NK-92 treated with Interleukin-12 subunit alpha and Interleukin-12 subunit beta, amount 100 ng/mL, for 24 hours (cell line): ENCODE results near the gene P2RY14.
"Not testable (repeated sequence)": the region's sequence is repeated elsewhere in the genome, so short reads cannot be mapped to it uniquely, and the experiment has no call there.

Source experiments
- DNase-seq: peaks from one replicate; lab custom pipeline; 2025; lab: John Stamatoyannopoulos, UW

The P2RY14 gene

DNA sequence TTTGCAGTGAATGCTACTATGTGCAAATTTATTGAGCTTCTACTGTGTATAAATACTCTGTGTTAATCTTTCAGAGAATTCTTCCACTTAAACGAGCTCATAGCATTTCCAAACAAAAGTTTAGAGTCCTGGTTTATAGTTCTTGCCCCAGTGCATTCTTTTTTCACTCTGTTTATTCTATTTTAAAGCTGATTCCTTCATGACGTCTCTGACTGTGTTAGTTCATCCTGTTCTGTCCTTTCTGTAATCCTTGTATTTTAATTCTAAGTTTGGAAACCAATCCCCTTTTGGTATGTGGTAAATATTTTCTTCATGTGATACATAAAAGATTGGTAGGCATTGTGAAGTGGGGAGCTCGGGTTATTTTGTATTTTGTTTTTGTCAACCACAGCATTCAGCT is 18.7 kb downstream of the P2RY14 start:
- no peak for DNase-seq

DNA sequence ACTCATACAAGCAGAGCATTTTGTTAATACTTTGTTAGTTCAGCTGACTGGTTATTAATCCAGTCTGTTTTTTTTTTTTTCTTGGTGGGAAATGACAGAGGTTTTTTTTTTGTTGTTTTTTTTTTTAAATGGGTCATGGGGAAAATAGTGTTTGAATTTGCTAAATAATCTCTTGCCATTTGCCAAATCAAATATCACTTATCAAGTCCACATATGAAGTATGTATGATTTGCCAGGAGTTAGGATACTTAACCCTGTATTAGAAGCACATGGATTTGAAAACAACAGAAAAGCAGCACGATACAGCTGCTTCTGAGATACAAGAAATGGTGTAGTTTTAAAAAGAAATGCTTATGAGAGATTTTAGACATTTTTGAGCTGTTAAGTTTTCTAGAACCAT is 21.6 kb downstream of the P2RY14 start:
- no peak for DNase-seq

DNA sequence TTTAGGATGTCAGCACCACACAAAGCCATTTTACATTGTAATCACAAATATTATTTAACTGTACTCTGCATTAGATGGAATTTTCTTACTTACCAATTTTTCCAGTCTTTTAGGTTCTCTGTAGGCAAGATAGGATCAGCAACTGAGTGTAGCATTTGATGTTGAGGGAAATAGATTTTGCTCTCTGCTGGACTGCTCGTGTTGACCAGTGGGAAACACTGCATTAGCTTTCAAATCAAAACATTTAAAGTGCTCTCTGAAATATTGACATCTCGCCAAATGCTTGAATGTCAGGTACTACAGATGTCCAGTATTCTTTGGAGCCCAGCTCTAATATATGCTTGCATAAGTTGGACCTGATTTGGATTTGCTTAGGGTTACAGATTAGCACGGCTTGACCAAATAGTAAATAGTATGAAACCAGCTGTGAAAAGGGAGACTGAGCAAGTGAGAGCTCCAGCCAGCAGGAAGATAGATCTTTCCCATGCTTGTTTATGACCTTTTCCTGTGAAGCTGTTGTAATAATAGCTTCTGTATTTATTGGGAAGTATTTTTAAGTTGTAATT is 29.5 kb downstream of the P2RY14 start:
- no peak for DNase-seq

DNA sequence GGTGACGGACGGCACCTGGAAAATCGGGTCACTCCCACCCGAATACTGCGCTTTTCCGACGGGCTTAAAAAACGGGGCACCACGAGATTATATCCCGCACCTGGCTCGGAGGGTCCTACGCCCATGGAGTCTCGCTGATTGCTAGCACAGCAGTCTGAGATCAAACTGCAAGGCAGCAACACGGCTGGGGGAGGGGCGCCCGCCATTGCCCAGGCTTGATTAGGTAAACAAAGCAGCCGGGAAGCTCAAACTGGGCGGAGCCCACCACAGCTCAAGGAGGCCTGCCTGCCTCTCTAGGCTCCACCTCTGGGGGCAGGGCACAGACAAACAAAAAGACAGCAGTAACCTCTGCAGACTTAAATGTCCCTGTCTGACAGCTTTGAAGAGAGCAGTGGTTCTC is 36.3 kb downstream of the P2RY14 start:
- DNase-seq = not testable (repeated sequence)

DNA sequence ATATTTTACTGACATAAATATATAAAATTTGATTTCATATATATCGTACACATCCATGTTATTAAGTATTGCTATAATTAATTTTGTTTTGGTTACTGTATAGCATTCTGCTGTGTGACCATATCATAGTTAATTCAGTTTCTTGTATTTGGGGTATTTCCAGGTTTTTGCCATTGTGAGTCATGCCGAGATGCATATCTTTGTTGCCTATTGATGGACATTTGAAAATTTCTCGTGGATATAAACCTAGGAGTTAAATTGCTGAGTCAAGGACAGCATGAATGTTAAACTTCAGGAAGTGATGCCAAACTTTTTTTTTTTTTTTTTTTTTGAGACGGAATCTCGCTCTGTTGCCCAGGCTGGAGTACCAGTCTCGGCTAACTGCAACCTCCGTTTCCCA is 41.6 kb downstream of the P2RY14 start:
- DNase-seq = no peak

DNA sequence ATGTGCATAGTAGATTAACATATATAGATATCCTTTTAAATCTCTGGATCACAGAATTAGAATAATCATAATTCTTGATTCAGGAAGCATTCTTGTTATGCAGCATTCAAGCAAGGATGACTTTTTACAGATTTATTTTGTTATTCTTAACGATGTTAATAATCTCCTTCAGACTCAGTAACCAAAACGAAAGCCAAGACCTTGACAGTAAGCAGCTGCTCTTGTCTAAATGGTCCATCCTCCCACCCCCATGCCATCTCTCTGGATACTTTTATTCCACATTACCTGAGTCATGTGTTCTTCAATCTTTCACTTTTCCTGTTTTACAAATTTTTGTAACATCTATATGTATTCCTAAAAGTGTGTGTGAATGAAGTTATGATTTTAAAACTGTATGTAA is 42.0 kb downstream of the P2RY14 start:
- DNase-seq = no peak

DNA sequence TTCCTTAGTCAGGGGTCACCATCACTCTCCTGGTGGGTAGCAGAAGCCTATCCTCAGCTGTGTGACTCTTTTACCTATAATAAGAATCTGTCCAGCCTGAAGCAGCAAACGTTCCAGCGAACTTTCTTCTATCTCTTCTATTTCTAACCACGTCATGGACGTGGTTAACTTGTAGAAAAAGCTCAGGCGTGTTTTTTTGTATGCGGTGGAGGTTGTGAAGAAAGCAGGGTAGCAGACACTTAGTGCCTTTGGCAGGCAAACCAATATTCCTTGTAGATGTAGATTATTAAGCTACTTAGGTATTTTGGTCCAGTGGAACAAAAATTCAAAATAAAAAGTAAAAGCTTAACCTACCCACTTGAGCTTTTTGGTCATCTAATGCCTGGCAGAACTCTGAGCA is 43.5 kb downstream of the P2RY14 start:
- DNase-seq = no peak

DNA sequence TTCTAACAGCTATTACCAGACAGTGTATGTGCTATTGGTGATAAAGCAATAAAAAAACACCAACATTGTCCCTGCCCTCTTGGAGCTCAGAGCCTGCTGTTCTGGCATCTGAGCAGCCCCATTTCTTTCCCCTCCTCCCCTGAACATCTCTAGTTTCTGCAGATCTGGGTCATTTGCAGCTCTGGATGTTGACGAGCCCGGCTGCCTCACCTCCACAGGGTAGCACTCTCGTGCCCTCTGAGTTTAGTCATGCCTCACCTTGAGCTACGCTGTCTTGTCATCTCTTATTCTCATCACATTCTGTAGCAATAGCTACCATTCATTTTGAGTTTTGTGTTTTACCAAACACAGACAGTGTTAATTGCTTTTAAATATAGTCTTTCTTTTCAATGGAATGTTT is 45.4 kb downstream of the P2RY14 start:
- no peak for DNase-seq

DNA sequence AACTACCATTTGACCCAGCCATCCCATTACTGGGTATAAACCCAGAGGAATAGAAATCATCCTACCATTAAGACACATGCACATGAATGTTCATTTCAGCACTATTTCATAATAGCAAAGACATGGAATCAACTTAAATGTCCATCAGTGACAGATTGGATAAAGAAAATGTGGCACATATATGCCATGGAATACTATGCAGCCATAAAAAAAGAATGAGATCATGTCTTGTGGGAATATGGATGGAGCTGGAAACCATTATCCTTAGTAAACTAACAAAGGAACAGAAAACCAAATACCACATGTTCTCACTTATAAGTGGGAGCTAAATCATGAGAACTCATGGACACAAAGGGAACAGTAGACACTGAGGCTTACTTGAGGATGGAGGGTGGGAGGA is 45.9 kb downstream of the P2RY14 start:
- DNase-seq = not testable (repeated sequence)

DNA sequence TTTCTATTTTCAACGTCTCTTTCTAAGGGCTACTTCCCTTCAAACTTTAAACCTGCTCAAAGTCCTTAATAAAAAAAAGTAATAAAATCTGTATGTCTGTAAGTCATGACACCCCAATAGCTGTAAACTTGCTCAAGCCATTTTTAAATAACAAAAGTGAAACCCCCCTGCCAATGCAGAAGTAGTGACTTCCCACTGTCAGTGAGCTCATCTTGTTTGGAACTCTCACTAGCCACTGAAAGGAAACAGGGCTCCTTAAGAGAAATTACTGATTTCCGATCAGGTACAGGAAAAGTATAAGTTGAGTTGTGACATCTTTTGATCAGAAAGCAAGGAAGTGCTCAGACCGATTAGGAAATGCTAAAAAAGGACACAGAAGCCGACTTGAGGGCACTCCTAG is 47.7 kb downstream of the P2RY14 start:
- DNase-seq = no peak

DNA sequence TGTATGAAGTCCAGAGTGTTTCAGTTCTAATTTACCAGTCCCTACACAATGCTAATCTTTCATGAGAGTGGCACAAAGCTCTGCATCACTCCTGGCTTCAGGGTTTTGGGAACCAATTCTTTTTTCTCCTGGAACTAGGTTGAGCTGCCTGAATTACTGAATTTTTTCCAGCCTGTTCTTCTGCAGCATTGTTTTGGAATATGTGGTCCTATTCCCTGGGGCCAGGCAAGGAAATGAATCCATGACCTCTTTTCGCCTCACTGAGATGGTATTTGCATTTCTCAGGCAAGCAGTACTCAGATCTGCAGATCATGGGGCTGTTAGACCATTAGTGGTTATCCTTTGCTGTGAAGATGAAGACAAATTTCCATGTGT is 49.7 kb downstream of the P2RY14 start:
- DNase-seq = no peak

DNA sequence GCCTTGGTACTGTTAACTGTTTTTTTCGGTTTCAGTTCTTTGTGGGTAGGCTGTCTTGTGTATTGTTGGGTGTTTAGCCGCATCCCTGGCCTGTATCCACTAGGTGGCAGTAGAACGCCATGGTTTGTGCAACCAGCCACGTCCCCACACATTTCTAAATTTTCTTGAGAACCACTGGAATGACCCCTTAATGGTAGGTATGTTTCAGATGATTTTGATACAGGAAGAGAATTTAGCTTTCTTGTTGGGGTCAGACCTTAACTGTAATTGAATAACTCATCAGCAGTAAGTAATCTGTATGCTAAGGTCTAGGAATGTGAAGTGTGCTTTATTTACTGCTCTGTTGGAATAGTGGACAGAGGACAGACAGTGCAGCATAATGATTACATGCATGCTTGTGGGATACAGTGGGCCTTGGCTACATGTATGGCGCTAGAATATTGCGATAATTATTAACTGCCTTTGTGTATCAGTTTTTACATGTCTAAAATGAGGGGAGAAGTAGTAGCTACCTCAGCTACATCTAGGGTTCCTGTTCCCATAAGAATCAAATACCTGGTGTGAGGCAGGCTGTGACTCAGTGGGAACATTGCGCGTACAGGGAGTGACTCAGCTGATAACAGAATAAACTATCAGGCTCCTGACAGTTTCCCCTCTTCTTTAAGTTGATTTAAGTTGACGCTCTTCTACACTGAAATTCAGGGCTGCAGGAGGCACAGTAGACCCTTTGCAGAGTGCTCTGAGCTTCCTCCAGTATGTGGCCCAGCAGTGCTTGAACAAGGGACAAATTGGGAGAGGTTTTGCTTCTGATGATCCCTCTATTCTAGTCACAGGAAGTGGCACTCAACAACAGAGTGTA is 50.3 kb downstream of the P2RY14 start:
- peak; percentile 35 for DNase-seq

DNA sequence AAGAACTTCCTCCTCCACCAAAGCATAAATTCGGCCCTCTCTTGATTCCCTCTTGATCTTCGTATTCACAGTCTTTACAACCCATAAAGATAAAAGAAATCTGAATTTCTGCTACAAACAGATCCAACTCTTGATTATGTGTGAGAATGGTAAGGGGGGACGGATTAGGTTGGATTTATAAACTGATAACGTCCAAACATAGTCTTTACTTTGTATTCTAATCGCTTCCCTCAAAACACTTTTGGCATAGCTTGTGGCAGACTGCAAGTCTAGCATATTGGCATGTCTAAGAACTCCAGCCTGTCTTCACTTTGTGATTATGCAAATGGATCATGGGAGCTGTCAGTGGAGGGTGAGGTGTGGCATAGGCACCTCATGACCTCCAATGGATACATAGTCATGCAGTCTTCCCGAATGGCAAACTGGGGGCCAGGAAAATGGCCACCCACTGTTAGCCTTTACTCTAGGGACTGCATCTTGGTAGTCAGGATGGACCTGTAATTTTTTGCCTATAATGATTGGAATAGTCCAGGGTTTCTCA is 51.0 kb downstream of the P2RY14 start:
- DNase-seq = no peak

DNA sequence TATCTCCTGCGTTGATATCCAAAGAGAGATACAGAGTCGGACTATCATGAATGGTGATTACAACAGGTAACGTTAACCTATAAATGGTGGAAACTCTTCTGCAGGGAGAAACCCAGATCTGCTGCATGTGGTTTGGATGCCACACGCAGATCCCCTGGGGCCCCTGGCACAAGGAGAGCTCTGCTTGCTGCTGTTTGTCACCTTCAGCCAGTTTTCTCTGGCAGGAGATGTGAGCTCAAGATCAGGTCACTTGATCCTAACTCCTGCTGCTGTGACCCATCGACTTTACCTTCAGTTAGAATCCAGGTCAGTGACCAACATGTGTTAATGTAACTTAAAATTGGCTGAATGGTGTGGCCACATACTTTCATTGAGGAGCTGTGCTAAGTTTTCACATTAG is 51.5 kb downstream of the P2RY14 start:
- DNase-seq = no peak

DNA sequence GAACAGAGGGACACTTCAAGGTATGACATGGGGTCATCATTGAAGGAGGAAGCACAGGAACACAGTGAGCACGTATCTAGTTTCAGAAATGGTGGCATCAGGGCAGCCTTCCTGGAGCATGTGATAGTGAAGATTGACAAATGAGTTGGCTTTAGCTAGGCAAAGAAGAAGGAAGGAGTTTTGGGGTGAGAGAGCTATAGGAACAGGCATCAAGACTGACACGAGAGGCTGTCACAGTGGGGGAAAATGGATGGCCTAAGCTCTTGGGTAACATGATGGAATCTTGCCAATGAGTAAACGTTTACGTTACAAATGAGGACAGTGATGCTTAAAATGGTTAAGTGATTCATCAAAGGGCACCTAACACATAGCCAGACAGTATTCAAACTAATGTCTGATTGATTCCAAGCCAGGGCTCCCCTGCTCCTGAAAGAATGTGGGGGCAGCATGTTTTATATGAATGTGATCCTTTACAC is 52.2 kb downstream of the P2RY14 start:
- no peak for DNase-seq

DNA sequence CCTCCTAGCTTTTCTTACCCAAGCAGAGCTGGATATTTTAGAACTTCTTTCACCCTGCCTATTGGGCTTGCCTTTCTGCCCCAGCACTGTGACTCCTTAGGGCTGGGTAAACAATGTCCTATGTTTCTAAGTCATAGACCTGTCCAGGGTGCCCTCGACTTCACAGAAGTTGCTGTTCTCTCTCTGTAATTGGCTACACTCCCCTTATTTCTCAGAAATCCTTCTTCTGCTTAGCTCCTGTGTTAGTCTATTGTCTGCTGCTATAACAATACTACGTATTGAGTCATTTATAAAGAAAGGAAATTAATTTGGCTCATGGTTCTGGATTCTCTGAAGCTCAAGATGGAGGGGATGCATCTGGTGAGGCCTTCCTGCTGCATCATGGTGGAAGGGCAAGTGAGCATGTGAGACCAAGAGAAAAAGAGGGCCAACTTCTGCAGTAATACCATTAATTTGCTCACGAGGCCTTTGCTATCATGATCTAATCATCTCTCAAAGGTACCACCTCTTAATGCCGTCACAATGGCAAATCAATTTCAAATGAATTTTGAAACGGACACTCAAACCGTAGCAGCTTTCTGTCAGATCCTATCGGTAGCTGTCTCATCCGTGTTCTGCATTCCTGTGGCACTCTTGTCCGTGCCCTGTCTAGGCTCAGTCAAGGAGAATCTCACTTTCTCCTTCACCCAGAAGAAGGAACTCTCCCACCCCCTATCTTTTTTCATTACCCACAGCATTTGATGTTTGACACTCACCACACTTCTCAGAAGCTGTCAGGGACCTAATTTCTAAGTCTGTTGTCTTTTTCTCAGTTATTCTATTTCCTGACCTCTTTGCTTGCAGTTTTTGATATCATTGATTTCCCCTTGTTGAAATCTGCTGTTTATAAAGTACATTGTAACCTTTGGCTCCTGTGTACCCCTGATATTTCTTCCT is 53.0 kb downstream of the P2RY14 start:
- no peak for DNase-seq

DNA sequence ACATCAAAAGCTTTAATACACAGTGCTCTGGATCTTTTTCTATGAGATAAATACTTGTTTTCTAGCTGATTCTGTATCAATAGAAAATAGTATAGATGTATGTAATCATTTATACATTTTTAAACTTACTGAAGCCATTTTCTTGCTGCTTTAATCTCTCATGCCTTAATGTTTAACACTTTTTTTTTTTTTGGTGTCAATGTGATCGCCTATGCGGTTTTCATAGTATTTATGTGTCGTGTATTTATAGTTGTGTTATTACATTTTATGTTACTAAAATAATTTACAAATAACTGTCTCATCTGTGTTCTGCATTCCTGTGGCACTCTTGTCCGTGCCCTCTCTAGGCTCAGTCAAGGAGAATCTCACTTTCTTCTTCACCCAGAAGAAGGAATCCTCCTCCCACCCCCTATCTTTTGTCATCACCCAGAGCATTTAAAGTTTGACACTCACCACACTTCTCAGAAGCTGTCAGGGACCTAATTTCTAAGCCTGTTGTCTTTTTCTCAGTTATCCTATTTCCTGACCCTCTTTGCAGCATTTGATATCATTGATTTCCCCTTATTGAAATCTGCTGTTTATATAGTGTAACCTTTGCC is 54.0 kb downstream of the P2RY14 start:
- DNase-seq = no peak

DNA sequence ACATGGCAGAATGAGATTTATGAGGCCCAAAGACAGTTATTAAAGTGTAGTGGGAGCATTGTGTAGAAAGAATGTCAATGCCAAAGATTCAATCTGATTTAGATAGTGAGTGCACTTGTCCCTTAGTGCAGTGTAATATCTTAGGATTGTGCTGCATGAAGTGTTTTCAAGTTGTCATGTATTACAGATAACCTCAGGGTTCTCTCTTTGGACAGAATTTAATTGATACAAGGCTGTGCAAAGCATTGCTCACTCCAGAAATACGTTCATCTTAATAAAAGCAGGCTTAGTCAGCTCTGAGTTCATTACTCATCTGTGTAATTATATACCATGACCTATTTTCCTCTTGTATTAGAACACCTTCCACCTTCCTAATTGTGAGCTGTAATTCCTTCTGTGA is 59.3 kb downstream of the P2RY14 start:
- no peak for DNase-seq

DNA sequence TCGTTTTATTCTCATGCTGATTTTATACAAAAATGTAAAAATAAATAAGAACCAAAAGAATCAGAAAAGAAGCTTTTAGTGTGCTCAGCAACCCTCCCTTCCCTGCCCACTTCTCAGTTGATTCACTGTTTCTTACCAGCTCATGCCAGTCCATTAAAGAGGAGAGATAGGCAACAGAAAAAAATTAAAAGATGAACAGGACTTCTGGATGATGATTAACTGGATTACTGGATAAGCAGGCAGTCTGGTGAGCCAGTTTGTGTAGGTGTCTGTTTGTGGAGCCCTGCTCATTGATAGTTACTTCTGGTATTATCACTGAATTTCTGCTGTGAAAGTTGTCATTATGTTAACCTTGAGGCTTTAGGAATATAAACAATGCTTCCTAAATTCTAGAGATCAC is 60.2 kb downstream of the P2RY14 start:
- DNase-seq = no peak

DNA sequence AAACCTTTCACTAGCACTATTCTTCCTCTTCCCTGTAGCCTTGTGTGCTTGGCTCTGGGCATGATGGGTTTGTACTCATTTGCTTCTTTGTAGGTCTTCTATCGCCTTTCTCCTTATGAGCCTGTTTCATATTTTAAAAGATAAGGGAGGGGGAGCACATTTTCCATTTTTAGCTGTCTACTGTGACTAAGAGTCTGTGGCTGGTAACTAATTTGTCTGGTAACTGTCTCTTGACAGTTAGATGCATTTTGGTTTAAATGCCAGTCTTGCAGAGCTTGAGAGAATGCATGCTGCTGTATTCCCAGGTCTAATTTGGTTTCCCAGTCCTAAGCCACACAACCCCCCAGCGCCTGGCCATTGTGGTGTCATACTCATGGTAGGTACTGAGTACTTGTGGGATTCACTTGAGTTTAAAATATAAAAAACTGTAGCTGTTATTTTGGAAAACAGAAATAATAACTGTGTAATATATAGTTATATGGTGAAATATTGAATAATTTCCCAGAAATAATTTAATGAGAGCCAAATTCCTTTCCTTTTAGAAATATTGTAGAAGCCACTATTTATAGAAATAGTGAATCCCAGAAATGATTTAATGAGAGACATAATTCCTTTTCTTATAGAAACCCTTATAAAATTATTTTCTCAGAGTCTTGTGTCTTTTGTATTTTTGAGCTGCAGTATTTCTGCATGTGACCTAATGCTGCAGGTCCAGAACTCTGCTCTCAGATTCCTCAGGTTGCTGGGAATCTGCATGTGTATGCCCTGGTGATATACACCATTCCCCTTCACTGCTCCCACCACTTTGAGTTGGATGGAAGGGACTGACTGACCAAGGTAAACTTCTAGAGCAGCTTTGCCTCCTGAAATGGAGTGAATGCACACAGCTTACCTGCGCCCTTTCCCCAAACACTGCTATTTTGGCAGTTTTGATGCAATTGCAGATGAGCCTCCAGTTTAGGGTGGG is 61.4 kb downstream of the P2RY14 start:
- DNase-seq = no peak

DNA sequence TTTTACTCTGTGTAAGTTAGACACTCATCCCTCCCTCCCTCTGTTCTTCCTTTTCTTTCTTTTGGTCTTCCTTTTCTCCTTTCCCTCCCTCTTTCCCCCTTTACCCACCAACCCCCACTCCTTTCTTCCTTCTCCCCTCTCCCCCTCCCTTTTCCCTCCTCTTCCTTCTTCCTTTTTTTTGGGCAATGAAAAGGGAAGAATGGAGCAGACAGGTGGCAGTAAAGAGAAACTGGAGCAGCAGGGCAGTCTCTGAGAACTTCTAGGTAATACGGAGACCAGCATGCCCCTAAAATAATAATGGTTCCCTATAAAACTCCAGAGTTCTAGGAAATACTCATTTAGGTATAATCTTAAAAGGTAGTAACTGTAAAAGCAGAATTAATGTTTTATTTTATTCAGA is 63.9 kb downstream of the P2RY14 start:
- DNase-seq = no peak
